CMK (cell line): ENCODE data around the gene CYP4A11.
"Not testable (repeated sequence)": the region's sequence is repeated elsewhere in the genome, so short reads cannot be mapped to it uniquely, and the experiment has no call there.

ENCODE experiments used
- DNase-seq: peaks from one replicate; pipeline ENCODE4 v3.0.0-alpha.2; 2010; ENCODE audit warnings: low read depth

The CYP4A11 gene

GRCh38 chr1:46941135-46941694 lies at the start of gene CYP4A11:
Gene CYP4A11, minus strand, starts transcription at chr1:46941476. Its CDS starts 43 bp downstream, at chr1:46941433.
- DNase-seq = no peak

GRCh38 chr1:46990541-46990940 lies 49.3 kb upstream of the CYP4A11 start:
- not testable (repeated sequence) for DNase-seq

- DNase-seq = no peak
These were observed 42.7 kb upstream of the CYP4A11 start for GRCh38 chr1:46983830-46984586.

- no peak for DNase-seq
These were observed 42.0 kb upstream of the CYP4A11 start for GRCh38 chr1:46983166-46983829.

- DNase-seq = no peak
These were observed 27.8 kb upstream of the CYP4A11 start for GRCh38 chr1:46969014-46969619.

GRCh38 chr1:46962272-46962671 lies 21.0 kb upstream of the CYP4A11 start:
- DNase-seq = not testable (repeated sequence)

GRCh38 chr1:46961066-46961758 lies 19.9 kb upstream of the CYP4A11 start:
- no peak for DNase-seq

GRCh38 chr1:46960250-46960649 lies 19.0 kb upstream of the CYP4A11 start:
- no peak for DNase-seq

GRCh38 chr1:46955116-46955515 lies 13.8 kb upstream of the CYP4A11 start:
- not testable (repeated sequence) for DNase-seq

- DNase-seq = not testable (repeated sequence)
These were observed 12.6 kb upstream of the CYP4A11 start for GRCh38 chr1:46953847-46954246.

GRCh38 chr1:46949417-46949666 lies 8.1 kb upstream of the CYP4A11 start:
- DNase-seq = not testable (repeated sequence)

- no peak for DNase-seq
These were observed 7.5 kb upstream of the CYP4A11 start for GRCh38 chr1:46948629-46949416.

- DNase-seq = not testable (repeated sequence)
These were observed 6.4 kb upstream of the CYP4A11 start for GRCh38 chr1:46947706-46948105.

GRCh38 chr1:46942086-46942485 lies 810 bp upstream of the CYP4A11 start:
- no peak for DNase-seq

- DNase-seq = no peak
These were observed 969 bp downstream of the CYP4A11 start for GRCh38 chr1:46940307-46940706.

GRCh38 chr1:46937270-46937669 lies 4.0 kb downstream of the CYP4A11 start:
- DNase-seq = no peak

GRCh38 chr1:46936788-46937187 lies 4.5 kb downstream of the CYP4A11 start:
- no peak for DNase-seq

GRCh38 chr1:46934852-46935251 lies 6.4 kb downstream of the CYP4A11 start:
- DNase-seq = not testable (repeated sequence)

GRCh38 chr1:46932020-46932419 lies 9.3 kb downstream of the CYP4A11 start:
- DNase-seq = not testable (repeated sequence)

GRCh38 chr1:46931151-46931550 lies 10.1 kb downstream of the CYP4A11 start:
- no peak for DNase-seq

- DNase-seq = no peak
These were observed 13.9 kb downstream of the CYP4A11 start for GRCh38 chr1:46927249-46927835.
